HEK293 (cell line): ENCODE data around the gene DYNLT2.

ENCODE experiments used
- CTCF ChIA-PET: fragments of 350-600 bp; formaldehyde crosslinking; extraction: SDS; loops from one replicate; lab custom pipeline; 2021; ENCODE audit warnings: antibody characterized with exemption; lab: Yijun Ruan, JAX
- POLR2A ChIA-PET: fragments of 300-600 bp; formaldehyde crosslinking; extraction: SDS; loops from one replicate; lab custom pipeline; 2020; ENCODE audit warnings: antibody characterized with exemption, inconsistent platforms; lab: Yijun Ruan, JAX
- H3K27ac ChIP-seq: fragments of 200-500 bp; sonication (Bioruptor generic); 2 replicates; pipeline ENCODE4 v1.5.1; 2014; ENCODE audit warnings: low read depth, low read length, control low read depth, inconsistent platforms; ENCODE audit errors: extremely low read depth
- H3K36me3 ChIP-seq, 2 experiments: fragments of 200-500 bp in 1 of 2; sonication (Bioruptor generic) in 1 of 2; 1 replicate in 1 of 2; 2 replicates in 1 of 2; pipeline ENCODE4 v1.5.1; 2014 to 2017; ENCODE audit warnings: inconsistent platforms in 2 of 2, low read length in 2 of 2; ENCODE audit not compliant: control insufficient read depth in 2 of 2, insufficient read depth in 1 of 2
- H3K4me1 ChIP-seq: fragments of 200-500 bp; sonication (Bioruptor generic); 2 replicates; pipeline ENCODE4 v1.5.1; 2014; ENCODE audit warnings: mild to moderate bottlenecking, low read length, inconsistent platforms; ENCODE audit not compliant: control insufficient read depth, insufficient read depth
- H3K4me3 ChIP-seq: 2 replicates; pipeline ENCODE4 v1.5.1; 2011; ENCODE audit warnings: low read depth, mild to moderate bottlenecking, control low read depth, low read length, moderate library complexity
- H3K9me3 ChIP-seq: fragments of 200-500 bp; sonication (Bioruptor generic); 2 replicates; pipeline ENCODE4 v1.5.1; 2014; ENCODE audit warnings: low read depth, low read length, inconsistent platforms; ENCODE audit not compliant: control insufficient read depth, insufficient read depth
- OVOL3 ChIP-seq: fragments of 450-650 bp; formaldehyde crosslinking; IDR thresholded peaks from 2 replicates; pipeline ENCODE4 v1.5.1; 2016; ENCODE audit warnings: missing biosample characterization, missing genetic modification characterization
- SETDB1 ChIP-seq: IDR thresholded peaks from one replicate; pipeline ENCODE4 v1.6.1; 2017; ENCODE audit warnings: mild to moderate bottlenecking, low read length, moderate library complexity, mixed read lengths; ENCODE audit not compliant: insufficient read length
- SP2 ChIP-seq: fragments of 450-650 bp; formaldehyde crosslinking; IDR thresholded peaks from 2 replicates; pipeline ENCODE4 v1.5.1; 2016; ENCODE audit warnings: missing biosample characterization, missing genetic modification characterization
- ZBTB1 ChIP-seq: fragments of 450-650 bp; formaldehyde crosslinking; IDR thresholded peaks from 2 replicates; pipeline ENCODE4 v1.5.1; 2016; ENCODE audit warnings: missing biosample characterization, missing genetic modification characterization
- ZBTB11 ChIP-seq: fragments of 450-650 bp; formaldehyde crosslinking; conservative IDR thresholded peaks from 2 replicates; pipeline ENCODE4 v1.5.1; 2016; ENCODE audit warnings: low read depth, missing biosample characterization, missing genetic modification characterization
- ZBTB17 ChIP-seq: fragments of 450-650 bp; formaldehyde crosslinking; IDR thresholded peaks from 2 replicates; pipeline ENCODE4 v1.5.1; 2016; ENCODE audit warnings: missing biosample characterization, missing genetic modification characterization
- ZBTB20 ChIP-seq: fragments of 450-650 bp; formaldehyde crosslinking; IDR thresholded peaks from 2 replicates; pipeline ENCODE4 v1.5.1; 2016; ENCODE audit warnings: missing biosample characterization, missing genetic modification characterization
- ZBTB21 ChIP-seq: fragments of 450-650 bp; formaldehyde crosslinking; IDR thresholded peaks from 2 replicates; pipeline ENCODE4 v1.5.1; 2017; ENCODE audit warnings: missing biosample characterization, missing genetic modification characterization
- ZFP37 ChIP-seq: fragments of 450-650 bp; formaldehyde crosslinking; IDR thresholded peaks from 2 replicates; pipeline ENCODE4 v1.5.1; 2016; ENCODE audit warnings: missing biosample characterization, missing genetic modification characterization
- ZNF10 ChIP-seq: fragments of 450-650 bp; formaldehyde crosslinking; IDR thresholded peaks from 2 replicates; pipeline ENCODE4 v1.5.1; 2017; ENCODE audit warnings: missing biosample characterization, missing genetic modification characterization
- ZNF112 ChIP-seq: fragments of 450-650 bp; formaldehyde crosslinking; IDR thresholded peaks from 2 replicates; pipeline ENCODE4 v1.5.0; 2017; ENCODE audit warnings: missing biosample characterization, missing genetic modification characterization
- ZNF132 ChIP-seq: fragments of 450-650 bp; formaldehyde crosslinking; IDR thresholded peaks from 2 replicates; pipeline ENCODE4 v1.5.1; 2017; ENCODE audit warnings: missing biosample characterization, missing genetic modification characterization, borderline replicate concordance
- ZNF133 ChIP-seq: fragments of 450-650 bp; formaldehyde crosslinking; IDR thresholded peaks from 2 replicates; pipeline ENCODE4 v1.5.1; 2016; ENCODE audit warnings: missing biosample characterization, missing genetic modification characterization
- ZNF16 ChIP-seq: fragments of 450-650 bp; formaldehyde crosslinking; IDR thresholded peaks from 2 replicates; pipeline ENCODE4 v1.5.1; 2016; ENCODE audit warnings: low read depth, missing biosample characterization, missing genetic modification characterization
- ZNF221 ChIP-seq: fragments of 450-650 bp; formaldehyde crosslinking; IDR thresholded peaks from 2 replicates; pipeline ENCODE4 v1.5.1; 2017; ENCODE audit warnings: missing biosample characterization, missing genetic modification characterization, borderline replicate concordance
- ZNF335 ChIP-seq: fragments of 450-650 bp; formaldehyde crosslinking; conservative IDR thresholded peaks from 2 replicates; pipeline ENCODE4 v1.5.1; 2016; ENCODE audit warnings: missing biosample characterization, missing genetic modification characterization
- ZNF501 ChIP-seq: fragments of 450-650 bp; formaldehyde crosslinking; IDR thresholded peaks from 2 replicates; pipeline ENCODE4 v1.5.1; 2016; ENCODE audit warnings: missing biosample characterization, missing genetic modification characterization
- ZNF623 ChIP-seq: fragments of 450-650 bp; formaldehyde crosslinking; IDR thresholded peaks from 2 replicates; pipeline ENCODE4 v1.5.1; 2016; ENCODE audit warnings: missing biosample characterization, missing genetic modification characterization
- ZNF626 ChIP-seq: fragments of 450-650 bp; sonication (Bioruptor Pico); formaldehyde crosslinking; IDR thresholded peaks from 2 replicates; pipeline ENCODE4 v1.5.1; 2018; ENCODE audit warnings: missing biosample characterization, missing genetic modification characterization, inconsistent platforms
- ZNF791 ChIP-seq: fragments of 450-650 bp; formaldehyde crosslinking; IDR thresholded peaks from 2 replicates; pipeline ENCODE4 v1.5.1; 2016; ENCODE audit warnings: missing biosample characterization, missing genetic modification characterization
- ZNF792 ChIP-seq: fragments of 450-650 bp; formaldehyde crosslinking; IDR thresholded peaks from 2 replicates; pipeline ENCODE4 v1.5.1; 2016; ENCODE audit warnings: missing biosample characterization, missing genetic modification characterization
- ZXDB ChIP-seq: fragments of 450-650 bp; formaldehyde crosslinking; IDR thresholded peaks from 2 replicates; pipeline ENCODE4 v1.5.1; 2016; ENCODE audit warnings: missing biosample characterization, missing genetic modification characterization

Gene DYNLT2

GRCh38 chr6:169752074-169752623, 777 bp upstream of the DYNLT2 start:
- ChIA-PET POLR2A (interaction anchor here (0.5 to 3.0 kb wide), 19 partner anchors 14 to 808 kb away, joined by 3 to 21 read pairs (median 4); partner anchors contain the start of genes C6orf120, PSMB1, TBP and WDR27), CTCF (interaction anchor here (0.6 to 3.4 kb wide), 5 partner anchors 10 to 213 kb away, joined by 3 to 11 read pairs (median 3); no protein-coding TSS in a partner anchor)
- Histone ChIP-seq H3K36me3 (peaks cover 0 to 20% of the 10 kb centered on the region in 2 experiments; a peak in 1 of 3 replicates), H3K9me3 (no peaks in the 10 kb centered on the region), H3K4me1 (peaks cover 12% of the 10 kb centered on the region; the same call in 1 of the 2 replicates), H3K27ac (peak overlapping the region; percentile 92), H3K4me3 (peak overlapping the region; percentile 75)
- 0 out of 2 replicates have a peak, but pooled peaks have one; percentile 35 for TF ChIP-seq ZBTB20 (tag by site-specific recombination)
- TF ChIP-seq SETDB1: no peak
- peak; percentile 99 for TF ChIP-seq ZXDB (tag by site-specific recombination)
- no peak for TF ChIP-seq ZNF221
- peak; percentile 44 for TF ChIP-seq ZNF335 (tag by site-specific recombination)
- no peak for TF ChIP-seq ZBTB11 (tag by site-specific recombination)
- peak; percentile 7; the same call in 1 of the 2 replicates for TF ChIP-seq ZBTB17
- no peak for TF ChIP-seq ZNF623 (tag by site-specific recombination)
- TF ChIP-seq ZFP37: peak; percentile 35; the same call in 1 of the 2 replicates

DNA sequence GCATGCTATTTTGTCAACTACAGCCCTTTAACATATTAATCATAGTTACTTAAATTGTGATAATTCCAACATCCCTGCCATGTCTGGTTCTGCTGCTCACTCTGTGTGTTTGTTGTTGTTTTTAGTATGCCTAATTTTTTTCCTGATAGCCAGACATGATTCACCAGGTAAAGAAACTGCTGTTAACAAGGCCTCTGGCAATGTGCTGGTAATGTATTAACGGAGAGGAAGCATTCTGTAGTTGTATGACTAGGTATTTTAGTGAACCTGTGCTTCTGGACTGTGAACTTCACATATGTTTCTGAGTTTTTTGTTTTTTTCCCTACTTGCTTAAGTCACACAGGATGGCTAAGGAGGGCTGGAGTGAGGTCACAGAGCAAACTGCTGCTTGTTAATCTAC, 4.8 kb downstream of the DYNLT2 start:
- Histone ChIP-seq H3K9me3 (no peaks in the 10 kb centered on the region), H3K27ac (no peak overlapping the region), H3K4me1 (peaks cover 4% of the 10 kb centered on the region; the same call in 1 of the 2 replicates), H3K36me3 (peaks cover 0 to 10% of the 10 kb centered on the region in 2 experiments; a peak in 1 of 3 replicates), H3K4me3 (no peak overlapping the region)
- no peak for TF ChIP-seq ZNF10 (tag by site-specific recombination)
- no peak for TF ChIP-seq ZBTB21 (tag by site-specific recombination)
- TF ChIP-seq ZNF791 (tag by site-specific recombination): no peak
- no peak for TF ChIP-seq ZNF16
- no peak for TF ChIP-seq OVOL3
- TF ChIP-seq ZNF112 (tag by site-specific recombination): no peak
- TF ChIP-seq ZNF626 (tag by site-specific recombination): no peak
- no peak for TF ChIP-seq SP2 (tag by site-specific recombination)
- TF ChIP-seq ZNF792 (tag by site-specific recombination): no peak
- POLR2A ChIA-PET: no interaction called here
- CTCF ChIA-PET: no interaction called here

- Histone ChIP-seq H3K4me3 (no peak overlapping the region), H3K9me3 (no peaks in the 10 kb centered on the region), H3K4me1 (peaks cover 1% of the 10 kb centered on the region; the same call in 1 of the 2 replicates), H3K36me3 (peaks cover 0 to 10% of the 10 kb centered on the region in 2 experiments; a peak in 1 of 3 replicates), H3K27ac (no peak overlapping the region)
- CTCF ChIA-PET: interaction anchor here (0.7 kb wide), 1 partner anchor 411 kb away, joined by 3 read pairs; no protein-coding TSS in a partner anchor
- TF ChIP-seq ZXDB (tag by site-specific recombination) (no peak), ZNF501 (tag by site-specific recombination) (no peak), ZBTB1 (tag by site-specific recombination) (no peak), ZNF133 (tag by site-specific recombination) (peak; percentile 70; the same call in 1 of the 2 replicates), ZNF132 (tag by site-specific recombination) (no peak)
- POLR2A ChIA-PET: interaction anchor here (0.6 kb wide), 1 partner anchor 174 kb away, joined by 3 read pairs; no protein-coding TSS in a partner anchor
Measured at GRCh38 chr6:169745405-169745804, 6.0 kb downstream of the DYNLT2 start.
